KMS-11 (cell line): ENCODE measurements around the gene STAB1.

ENCODE experiments used
- H2AFZ ChIP-seq: fragments of 200-600 bp; sonication (generic); 2 replicates; pipeline ENCODE4 v1.6.1; 2016; ENCODE audit warnings: antibody characterized with exemption, mixed run types, low read depth
- H3K27ac ChIP-seq: fragments of 200-600 bp; sonication (generic); 2 replicates; pipeline ENCODE4 v1.6.1; 2016; ENCODE audit warnings: mild to moderate bottlenecking, mixed run types
- H3K27me3 ChIP-seq: fragments of 200-600 bp; sonication (generic); 2 replicates; pipeline ENCODE4 v1.6.1; 2017; ENCODE audit warnings: mild to moderate bottlenecking, low read depth, mixed run types, moderate library complexity; ENCODE audit not compliant: insufficient read depth
- H3K36me3 ChIP-seq: fragments of 200-600 bp; sonication (generic); 2 replicates; pipeline ENCODE4 v1.6.1; 2017; ENCODE audit warnings: mild to moderate bottlenecking, mixed run types; ENCODE audit not compliant: insufficient read depth
- H3K4me1 ChIP-seq: fragments of 200-600 bp; sonication (generic); 2 replicates; pipeline ENCODE4 v1.6.1; 2016; ENCODE audit warnings: mild to moderate bottlenecking, low read depth, mixed run types; ENCODE audit not compliant: poor library complexity, severe bottlenecking
- H3K4me2 ChIP-seq: fragments of 200-600 bp; sonication (generic); 2 replicates; pipeline ENCODE4 v1.7.0; 2016; ENCODE audit warnings: mild to moderate bottlenecking, mixed run types
- H3K4me3 ChIP-seq: fragments of 200-600 bp; sonication (generic); IDR thresholded peaks from 2 replicates; pipeline ENCODE4 v1.6.1; 2017; ENCODE audit warnings: low read depth, low read length, mixed read lengths; ENCODE audit not compliant: insufficient read depth
- H3K79me2 ChIP-seq: fragments of 200-600 bp; sonication (generic); 2 replicates; pipeline ENCODE4 v1.6.1; 2016; ENCODE audit warnings: low read depth, mixed run types; ENCODE audit not compliant: insufficient read depth
- H3K9ac ChIP-seq: fragments of 200-600 bp; sonication (generic); 2 replicates; pipeline ENCODE4 v1.6.1; 2016; ENCODE audit warnings: mild to moderate bottlenecking, mixed run types
- H4K20me1 ChIP-seq: fragments of 200-600 bp; sonication (generic); 2 replicates; pipeline ENCODE4 v1.6.1; 2016; ENCODE audit warnings: mild to moderate bottlenecking, mixed run types; ENCODE audit not compliant: insufficient read depth
- TF ChIP-seq, protein P1 (sequence below): fragments of 200-600 bp; sonication (generic); conservative IDR thresholded peaks from 2 replicates; pipeline ENCODE4 v1.6.1; 2017; ENCODE audit warnings: low read depth, mild to moderate bottlenecking, antibody characterized with exemption, low read length, moderate library complexity, mixed read lengths

The STAB1 gene

DNA sequence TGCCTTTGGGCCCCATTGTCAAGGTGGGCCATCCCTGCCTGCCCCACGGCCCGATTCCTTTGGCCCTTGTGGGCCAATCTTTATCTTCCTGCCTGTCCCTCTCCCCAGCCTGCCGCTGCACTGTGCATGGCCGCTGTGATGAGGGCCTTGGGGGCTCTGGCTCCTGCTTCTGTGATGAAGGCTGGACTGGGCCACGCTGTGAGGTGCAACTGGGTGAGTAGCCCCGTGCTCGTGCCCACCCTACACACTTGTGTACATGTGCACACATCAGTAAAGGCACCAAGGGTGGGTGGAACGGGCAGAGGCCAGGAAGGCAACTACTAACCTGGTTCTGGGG lies 26.3 kb downstream of the STAB1 start:
- H3K27ac ChIP-seq: no peak overlapping the region
- no peak overlapping the region for H2AFZ ChIP-seq
- TF ChIP-seq, protein P1, sequence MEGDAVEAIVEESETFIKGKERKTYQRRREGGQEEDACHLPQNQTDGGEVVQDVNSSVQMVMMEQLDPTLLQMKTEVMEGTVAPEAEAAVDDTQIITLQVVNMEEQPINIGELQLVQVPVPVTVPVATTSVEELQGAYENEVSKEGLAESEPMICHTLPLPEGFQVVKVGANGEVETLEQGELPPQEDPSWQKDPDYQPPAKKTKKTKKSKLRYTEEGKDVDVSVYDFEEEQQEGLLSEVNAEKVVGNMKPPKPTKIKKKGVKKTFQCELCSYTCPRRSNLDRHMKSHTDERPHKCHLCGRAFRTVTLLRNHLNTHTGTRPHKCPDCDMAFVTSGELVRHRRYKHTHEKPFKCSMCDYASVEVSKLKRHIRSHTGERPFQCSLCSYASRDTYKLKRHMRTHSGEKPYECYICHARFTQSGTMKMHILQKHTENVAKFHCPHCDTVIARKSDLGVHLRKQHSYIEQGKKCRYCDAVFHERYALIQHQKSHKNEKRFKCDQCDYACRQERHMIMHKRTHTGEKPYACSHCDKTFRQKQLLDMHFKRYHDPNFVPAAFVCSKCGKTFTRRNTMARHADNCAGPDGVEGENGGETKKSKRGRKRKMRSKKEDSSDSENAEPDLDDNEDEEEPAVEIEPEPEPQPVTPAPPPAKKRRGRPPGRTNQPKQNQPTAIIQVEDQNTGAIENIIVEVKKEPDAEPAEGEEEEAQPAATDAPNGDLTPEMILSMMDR: no peak
- no peaks in the 10 kb centered on the region for H4K20me1 ChIP-seq
- H3K36me3 ChIP-seq: no peaks in the 10 kb centered on the region
- no peaks in the 10 kb centered on the region for H3K4me1 ChIP-seq
- no peak overlapping the region for H3K9ac ChIP-seq
- H3K4me2 ChIP-seq: no peak overlapping the region
- H3K4me3 ChIP-seq: no peak overlapping the region
- no peaks in the 10 kb centered on the region for H3K79me2 ChIP-seq
- H3K27me3 ChIP-seq: no peaks in the 10 kb centered on the region

DNA sequence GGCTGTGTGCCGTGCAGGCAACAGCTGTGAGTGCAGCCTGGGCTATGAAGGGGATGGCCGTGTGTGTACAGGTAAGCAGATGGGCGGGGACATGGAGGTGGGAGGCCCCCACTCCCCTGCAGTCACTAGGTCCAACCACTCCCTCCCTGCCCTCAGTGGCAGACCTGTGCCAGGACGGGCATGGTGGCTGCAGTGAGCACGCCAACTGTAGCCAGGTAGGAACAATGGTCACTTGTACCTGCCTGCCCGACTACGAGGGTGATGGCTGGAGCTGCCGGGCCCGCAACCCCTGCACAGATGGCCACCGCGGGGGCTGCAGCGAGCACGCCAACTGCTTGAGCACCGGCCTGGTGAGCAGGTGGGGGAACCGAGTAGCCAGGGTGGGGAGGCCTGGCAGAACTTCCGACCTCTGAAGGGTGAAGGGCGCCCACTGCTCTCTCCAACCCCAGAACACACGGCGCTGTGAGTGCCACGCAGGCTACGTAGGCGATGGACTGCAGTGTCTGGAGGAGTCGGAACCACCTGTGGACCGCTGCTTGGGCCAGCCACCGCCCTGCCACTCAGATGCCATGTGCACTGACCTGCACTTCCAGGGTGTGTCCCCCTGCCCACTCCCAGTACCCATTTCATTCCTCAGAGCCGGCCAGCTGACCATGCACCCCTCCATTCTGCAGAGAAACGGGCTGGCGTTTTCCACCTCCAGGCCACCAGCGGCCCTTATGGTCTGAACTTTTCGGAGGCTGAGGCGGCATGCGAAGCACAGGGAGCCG lies 26.9 kb downstream of the STAB1 start:
- Histone ChIP-seq H3K4me1 (no peaks in the 10 kb centered on the region), H3K27ac (no peak overlapping the region), H3K79me2 (no peaks in the 10 kb centered on the region), H3K36me3 (no peaks in the 10 kb centered on the region), H3K27me3 (no peaks in the 10 kb centered on the region), H3K9ac (no peak overlapping the region), H2AFZ (no peak overlapping the region), H3K4me2 (no peak overlapping the region), H4K20me1 (no peaks in the 10 kb centered on the region), H3K4me3 (no peak overlapping the region)
- TF ChIP-seq, protein P1: no peak

DNA sequence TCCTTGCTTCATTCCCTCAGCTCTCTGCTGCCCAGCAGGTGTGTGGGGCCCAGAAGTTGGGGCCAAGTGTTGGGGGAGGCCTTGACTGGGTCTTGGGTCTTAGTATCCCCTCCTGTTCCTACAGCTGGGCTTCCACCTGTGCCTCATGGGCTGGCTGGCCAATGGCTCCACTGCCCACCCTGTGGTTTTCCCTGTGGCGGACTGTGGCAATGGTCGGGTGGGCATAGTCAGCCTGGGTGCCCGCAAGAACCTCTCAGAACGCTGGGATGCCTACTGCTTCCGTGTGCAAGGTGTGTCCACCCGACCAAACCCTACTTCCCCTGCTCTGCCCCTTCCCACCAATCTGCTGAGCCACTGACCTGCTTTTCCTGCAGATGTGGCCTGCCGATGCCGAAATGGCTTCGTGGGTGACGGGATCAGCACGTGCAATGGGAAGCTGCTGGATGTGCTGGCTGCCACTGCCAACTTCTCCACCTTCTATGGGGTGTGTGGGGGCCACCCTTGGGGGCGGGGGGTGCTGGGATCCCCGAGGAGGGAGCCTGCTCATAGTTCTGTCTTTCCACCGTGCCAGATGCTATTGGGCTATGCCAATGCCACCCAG lies 27.6 kb downstream of the STAB1 start:
- Histone ChIP-seq H3K4me3 (no peak overlapping the region), H3K9ac (no peak overlapping the region), H3K79me2 (no peaks in the 10 kb centered on the region), H4K20me1 (no peaks in the 10 kb centered on the region), H3K4me2 (no peak overlapping the region), H3K27ac (no peak overlapping the region), H2AFZ (no peak overlapping the region), H3K4me1 (no peaks in the 10 kb centered on the region), H3K27me3 (no peaks in the 10 kb centered on the region), H3K36me3 (no peaks in the 10 kb centered on the region)
- TF ChIP-seq, protein P1: no peak

DNA sequence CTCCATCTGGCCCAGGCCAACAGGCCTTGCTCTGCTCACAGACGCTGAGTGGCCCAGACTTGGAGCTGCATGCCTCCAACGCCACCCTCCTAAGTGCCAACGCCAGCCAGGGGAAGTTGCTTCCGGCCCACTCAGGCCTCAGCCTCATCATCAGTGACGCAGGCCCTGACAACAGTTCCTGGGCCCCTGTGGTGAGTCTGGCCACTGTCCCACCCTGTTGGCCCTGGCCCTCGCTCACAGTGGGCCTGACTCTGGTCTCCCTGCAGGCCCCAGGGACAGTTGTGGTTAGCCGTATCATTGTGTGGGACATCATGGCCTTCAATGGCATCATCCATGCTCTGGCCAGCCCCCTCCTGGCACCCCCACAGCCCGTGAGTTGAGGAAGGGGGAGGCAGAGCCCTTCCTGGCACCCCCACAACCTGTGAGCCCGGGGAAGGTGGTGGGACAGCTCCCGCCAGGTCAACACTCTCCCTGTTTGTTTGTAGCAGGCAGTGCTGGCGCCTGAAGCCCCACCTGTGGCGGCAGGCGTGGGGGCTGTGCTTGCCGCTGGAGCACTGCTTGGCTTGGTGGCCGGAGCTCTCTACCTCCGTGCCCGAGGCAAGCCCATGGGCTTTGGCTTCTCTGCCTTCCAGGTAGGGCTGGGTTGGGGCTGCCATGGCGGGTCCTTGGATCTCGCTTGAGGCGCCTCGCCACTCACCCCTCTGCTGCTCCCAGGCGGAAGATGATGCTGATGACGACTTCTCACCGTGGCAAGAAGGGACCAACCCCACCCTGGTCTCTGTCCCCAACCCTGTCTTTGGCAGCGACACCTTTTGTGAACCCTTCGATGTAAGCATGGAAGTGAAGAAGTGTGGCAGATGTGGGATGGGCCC lies 28.5 kb downstream of the STAB1 start:
- H3K79me2 ChIP-seq: no peaks in the 10 kb centered on the region
- H2AFZ ChIP-seq: no peak overlapping the region
- TF ChIP-seq, protein P1: no peak
- H3K4me2 ChIP-seq: no peak overlapping the region
- H3K4me3 ChIP-seq: no peak overlapping the region
- no peaks in the 10 kb centered on the region for H3K4me1 ChIP-seq
- H3K27me3 ChIP-seq: no peaks in the 10 kb centered on the region
- H4K20me1 ChIP-seq: no peaks in the 10 kb centered on the region
- H3K9ac ChIP-seq: no peak overlapping the region
- H3K27ac ChIP-seq: no peak overlapping the region
- no peaks in the 10 kb centered on the region for H3K36me3 ChIP-seq
